HG03135 (cell line): ENCODE measurements around the gene BUB1B.
"Not testable (repeated sequence)": the region's sequence is repeated elsewhere in the genome, so short reads cannot be mapped to it uniquely, and the experiment has no call there.

ENCODE experiments used
- ATAC-seq: cut with Tn5 transposase; IDR thresholded peaks from one replicate; pipeline ENCODE4 v1.9.1; 2021; ENCODE audit warnings: mild to moderate bottlenecking, moderate library complexity; ENCODE audit not compliant: unreplicated experiment

The BUB1B gene

DNA sequence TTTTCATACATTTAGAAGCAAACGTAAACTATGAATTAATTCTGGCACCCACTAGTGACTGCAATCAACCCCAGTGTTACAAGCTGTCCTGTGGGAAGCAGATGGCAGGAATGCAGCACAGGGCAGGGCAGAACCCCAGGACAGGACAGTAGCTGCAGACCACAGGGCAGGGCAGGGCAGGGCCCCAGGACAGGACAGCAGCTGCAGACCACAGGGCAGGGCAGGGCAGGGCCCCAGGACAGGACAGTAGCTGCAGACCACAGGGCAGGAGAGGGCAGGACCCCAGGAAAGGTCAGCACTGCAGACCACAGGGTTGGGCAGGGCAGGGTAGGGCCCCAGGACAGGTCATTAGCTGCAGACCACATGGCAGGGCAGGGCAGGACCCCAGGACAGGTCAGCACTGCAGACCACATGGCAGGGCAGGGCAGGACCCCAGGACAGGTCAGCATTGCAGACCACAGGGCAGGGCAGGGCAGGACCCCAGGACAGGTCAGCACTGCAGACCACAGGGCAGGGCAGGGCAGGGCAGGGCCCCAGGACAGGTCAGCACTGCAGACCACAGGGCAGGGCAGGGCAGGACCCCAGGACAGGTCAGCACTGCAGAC, 24.9 kb upstream of the BUB1B start:
- ATAC-seq, result not testable (repeated sequence)

DNA sequence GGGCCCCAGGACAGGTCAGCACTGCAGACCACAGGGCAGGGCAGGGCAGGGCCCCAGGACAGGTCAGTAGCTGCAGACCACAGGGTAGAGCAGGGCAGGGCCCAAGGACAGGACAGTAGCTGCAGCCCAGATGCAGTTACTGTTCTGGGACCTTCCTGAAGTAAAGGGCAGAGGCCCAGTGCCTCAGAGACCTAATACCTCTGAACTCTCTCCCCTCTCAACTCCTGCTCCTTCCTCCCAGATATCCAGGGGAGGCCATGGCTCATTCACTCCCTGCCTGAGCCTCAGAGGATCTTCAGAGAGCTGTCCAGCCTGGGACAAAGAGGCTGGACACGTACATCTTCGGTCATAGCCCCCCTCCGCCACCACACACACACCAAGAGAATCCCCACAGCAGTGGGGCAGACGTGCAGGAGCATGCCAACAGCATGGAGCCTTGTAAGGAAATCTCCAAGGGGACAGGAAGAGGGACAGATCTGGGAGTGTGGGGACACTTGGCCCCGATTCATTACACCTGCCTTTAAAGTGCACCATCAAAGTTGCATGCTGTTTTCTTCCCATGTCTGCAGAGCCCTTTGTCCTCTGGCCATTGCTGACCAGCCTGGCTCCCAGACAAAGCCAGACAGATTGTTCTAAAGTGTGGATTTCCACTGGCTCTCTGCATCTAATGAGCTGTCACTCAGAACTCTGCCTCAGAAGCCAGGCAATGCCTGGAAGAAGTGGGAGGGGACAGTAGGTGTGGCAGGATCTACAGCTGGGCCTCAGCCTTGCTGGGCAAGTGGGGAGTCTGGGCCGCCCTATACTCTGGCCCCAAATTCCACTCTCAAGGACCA, 24.2 kb upstream of the BUB1B start:
- ATAC-seq, result no peak

DNA sequence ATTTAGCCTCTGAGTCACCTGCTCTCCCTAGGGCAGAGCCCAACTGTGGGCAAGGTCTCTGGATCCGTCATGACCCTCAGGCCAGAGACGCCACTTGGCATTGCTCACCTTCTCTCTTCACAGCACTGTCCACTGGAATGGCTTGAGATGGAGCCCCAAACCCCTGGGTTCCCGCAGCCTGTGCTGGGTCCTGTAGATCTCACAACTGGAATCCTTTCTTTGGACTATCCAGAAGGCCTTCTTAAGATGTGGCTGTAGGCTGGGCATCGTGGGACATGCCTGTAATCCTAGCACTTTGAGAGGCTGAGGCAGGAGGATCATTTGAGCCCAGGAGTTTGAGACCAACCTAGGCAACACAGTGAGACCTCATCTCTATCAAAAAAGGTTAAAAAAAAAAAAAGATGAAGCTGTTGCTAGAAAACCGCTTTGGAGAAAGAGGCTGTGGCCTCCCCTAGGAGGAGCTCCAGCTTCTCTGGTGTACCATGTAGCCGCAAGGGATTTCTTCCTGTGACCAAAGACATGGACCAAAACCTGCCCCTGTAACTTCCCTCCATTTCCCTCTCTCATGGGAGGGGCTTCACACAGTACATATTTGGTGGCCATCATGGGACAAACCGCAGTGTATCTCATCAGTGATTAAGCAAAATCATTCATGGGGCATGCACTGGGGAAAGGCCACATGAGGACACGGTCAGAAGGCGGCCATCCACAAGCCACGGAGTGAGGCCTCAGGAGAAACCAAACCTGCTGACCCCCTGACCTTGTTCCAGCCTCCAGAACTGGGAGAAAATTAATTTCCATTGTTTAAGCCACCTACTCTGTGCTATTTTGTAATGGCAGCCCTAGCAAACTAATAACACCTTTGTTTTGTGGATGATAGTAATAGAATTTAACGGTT, 23.3 kb upstream of the BUB1B start:
- ATAC-seq, result no peak

DNA sequence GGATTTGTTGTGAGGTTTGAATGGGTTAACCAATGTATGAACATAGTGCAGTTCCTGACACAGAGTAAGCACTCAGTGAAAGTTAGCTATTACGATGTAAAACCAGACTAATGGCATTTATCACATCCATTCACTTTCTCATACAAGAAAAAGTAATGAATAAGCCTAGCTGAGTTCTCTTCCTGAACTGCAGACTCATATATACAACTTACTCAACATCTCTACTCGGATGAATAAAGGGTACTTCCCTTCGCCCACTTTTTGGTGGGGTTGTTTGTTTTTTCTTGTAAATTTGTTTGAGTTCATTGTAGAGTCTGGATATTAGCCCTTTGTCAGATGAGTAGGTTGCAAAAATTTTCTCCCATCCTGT, 22.7 kb upstream of the BUB1B start:
- not testable (repeated sequence) for ATAC-seq

DNA sequence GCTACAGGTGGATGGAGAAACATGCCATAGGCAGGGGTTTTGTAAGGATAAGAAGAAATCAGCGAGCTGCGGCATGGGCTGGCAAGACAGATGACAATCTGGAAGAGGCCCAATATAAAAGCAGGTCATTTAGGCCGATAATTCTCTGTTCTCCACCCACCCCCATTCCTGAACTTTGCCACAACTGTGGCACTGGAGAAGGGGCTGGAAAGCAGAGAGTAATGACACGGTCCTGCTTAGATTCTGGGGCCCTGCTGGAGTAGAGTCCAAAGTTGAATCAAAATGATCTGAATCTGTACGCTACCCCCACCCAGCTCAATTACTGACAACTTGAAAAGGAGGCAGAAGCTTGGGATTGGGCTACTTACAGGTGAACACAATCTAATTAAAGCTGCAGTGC, 18.4 kb upstream of the BUB1B start:
- no peak for ATAC-seq

DNA sequence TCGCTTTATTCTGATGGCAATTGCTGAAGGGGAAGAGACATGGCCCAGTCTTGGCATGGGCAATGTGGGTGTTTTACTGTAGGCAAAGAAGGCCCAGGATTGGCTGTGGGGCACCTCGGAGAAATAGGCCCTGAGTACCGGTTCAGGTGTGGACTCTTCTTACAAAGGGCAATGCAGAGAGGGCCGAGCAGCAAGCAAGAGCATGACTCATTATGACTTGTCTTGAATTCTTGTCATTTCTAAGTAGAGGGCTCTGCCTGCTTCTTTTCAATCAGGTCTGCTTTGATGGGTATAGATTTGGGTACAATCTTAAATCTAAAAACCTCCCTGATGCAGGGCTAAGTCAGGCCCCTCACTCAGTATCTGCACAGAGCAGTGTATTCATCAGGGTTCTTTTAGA, 14.8 kb upstream of the BUB1B start:
- ATAC-seq, result no peak

DNA sequence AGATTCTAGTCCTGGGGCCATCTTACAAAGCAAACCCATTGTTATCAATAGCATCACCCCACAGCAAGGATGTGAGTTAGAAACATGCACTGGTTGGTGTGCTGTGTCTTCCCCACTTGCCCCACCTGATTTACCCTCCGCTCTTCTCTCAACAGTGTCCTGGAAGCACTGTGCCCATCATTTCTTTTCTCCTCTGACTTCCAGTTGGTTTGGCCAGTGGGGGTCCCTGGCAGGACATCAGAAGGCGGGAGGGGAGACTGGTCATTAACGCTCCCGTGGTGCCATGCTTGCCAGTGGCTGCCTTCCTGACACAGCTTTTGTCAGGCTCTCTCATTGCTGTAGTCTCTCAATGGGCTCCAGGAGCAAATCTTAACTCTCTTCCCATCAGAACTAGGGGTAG, 11.5 kb upstream of the BUB1B start:
- no peak for ATAC-seq

DNA sequence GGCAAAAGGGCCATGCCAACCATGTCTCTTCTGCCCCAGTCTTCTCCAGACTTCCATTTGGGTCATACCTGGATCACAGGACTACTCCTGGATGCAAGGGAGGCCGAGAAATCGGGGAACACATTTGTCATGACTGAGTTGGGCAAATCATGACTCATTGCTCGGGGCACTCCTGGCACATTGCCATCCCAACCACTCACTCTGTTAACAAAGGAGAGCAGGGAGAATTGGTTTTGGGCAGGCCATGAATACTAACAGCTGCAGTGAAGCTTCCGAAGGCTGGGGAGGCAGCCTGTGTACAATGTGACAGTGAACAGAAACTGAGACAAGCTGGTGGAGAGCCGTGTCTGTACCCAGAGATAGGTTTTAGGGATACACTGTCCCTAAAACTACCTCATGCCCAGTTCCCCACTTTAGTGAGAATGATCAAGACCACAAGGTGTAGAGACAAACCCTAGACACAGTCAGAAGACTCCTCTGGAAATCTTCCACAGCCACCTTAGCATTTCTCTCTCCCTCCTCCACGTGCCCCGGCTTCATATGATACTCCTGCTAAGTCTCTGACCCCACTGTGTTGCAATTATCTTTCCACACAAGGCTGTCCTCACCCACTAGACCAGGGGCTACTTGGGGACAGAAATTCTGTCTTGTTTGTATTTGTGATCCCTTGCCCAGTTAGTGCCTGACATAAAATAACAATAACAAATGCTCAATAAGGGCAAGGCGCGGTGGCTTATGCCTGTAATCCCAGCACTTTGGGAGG, 10.5 kb upstream of the BUB1B start:
- no peak for ATAC-seq

DNA sequence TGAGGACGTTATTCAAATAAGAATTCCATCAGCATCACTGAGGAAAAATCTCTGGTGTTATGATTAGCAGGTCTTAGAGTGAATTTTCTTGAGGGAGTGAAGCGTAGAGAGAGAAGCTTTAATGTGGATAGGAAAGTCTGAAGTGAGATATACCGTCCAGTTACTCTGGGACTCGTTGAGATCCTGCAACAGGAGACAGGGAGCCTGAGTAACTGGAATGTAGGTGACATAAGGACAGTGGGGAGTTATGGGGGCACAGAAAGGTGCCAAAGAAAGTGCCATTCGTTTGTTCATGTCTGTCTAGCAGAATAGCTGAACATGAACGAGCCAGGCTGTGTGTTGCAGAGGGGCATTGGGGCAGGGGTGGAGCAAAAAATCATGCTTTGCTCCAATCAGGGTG, 9.4 kb upstream of the BUB1B start:
- ATAC-seq, result no peak

DNA sequence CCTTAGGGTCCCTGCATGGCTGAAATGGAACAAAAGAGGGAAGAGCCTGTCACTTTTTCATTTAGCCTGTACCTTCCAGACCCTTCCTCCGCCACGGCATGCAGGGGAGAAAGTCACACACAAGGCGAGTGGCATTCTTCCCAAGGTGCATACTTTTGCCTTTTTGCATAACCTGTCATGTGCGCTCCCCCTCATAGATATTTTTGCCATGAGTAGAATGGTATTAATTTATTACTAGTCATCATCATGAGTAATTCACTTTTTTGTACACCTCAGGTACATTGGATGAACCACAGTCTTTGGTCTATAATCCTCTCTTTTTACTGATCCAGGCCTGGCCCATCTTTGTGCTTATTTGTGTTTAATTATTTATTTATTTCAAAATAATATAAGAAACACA, 8.9 kb upstream of the BUB1B start:
- no peak for ATAC-seq

DNA sequence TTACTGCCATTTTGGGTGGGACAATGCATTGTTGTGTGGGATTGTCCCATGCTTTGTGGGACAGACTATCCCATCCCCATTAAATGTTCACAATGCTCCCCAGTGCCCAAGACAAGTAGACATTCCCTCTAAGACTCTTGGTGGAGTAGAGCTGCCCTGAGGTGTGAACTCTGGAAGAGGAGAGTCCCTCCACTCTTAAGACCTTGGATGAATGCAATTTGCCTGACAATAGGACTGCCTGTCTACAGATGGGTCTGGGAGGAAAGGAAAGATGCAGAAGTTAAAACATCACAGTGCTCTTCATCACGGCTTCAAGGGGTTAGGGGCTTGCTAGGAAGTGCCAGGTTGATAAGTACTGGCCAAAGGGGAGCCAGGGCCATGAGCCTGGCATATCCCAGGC, 6.0 kb upstream of the BUB1B start:
- ATAC-seq, result not testable (repeated sequence)

DNA sequence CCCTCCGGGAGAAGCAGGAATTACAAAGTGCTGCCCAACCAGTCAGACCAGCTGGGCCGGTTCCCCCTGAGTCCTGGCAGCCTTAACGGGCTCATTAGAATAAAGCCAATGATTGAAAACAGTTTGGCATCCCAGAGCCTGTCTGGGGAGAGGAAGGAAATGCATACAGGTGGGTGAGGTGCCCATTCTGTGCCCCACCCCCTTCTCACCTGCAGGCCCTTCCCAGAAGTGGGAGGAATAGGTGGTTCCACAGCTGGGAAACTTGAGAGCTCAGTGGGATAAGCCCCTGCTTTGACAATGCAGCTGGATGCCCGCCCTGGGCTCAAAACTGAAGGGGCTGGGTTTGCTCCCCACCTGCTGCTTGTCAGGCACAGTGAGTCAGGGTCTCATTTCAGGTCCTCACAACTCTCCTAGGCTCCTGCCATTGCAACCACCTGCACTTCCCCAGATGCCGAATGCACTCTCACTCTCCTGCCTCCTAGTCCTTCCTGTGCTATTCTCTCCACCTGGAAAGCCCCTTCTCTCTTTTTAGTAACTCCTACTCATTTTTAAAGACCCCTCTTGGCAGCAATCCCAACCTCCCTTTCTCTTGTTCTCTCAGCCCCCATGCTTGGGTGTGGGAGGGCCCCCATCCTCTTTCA, 5.5 kb upstream of the BUB1B start:
- no peak for ATAC-seq

DNA sequence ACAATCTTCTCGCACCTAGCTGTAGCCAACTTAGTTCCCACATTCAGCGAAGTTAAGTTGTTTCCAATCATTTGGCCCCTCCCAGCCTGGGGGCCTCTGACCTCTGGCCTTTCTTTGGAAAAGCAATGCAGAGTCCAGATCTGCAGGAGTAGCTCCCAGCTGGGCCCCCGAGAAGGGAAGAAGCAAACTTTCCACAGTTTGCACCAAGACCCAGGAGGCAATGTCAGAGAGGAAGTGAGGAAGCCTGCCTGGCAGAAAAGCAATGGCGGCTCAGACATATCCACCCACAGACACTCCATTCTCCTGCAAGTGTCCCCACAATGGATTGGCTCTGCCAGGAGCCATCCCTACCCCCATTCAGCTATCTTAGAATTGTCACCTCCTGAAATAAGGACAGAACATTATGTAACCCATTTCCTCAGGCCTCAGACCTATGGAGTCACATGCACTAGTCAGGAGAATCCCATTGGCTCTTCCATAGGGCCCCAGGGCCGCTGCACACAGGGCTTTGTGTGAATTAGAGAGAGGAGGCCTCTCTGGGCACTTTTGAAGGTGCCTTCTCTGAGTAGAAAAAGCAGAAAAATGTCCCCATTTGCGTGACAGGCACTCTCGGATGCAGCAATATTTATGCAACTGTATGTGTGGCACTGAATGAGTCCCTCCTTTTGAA, 3.0 kb upstream of the BUB1B start:
- ATAC-seq, result no peak

DNA sequence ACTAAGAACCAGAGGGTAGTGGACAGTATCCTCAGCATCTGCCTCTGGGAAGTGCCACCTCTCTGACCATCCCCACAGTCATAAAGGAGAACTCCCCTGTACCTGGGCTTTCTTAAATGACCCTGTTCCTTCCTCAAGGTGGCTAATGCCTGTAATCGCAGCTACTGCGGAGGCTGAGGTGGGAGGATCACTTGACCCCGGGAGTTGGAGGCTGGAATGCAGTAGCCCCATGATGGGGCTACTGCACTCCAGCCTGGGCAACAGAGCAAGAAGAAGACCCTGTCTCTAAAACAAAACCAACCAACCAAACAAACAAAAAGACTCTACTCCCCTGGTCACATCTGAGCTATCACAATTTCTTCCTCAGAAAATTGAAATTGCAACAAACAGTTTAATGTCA, 848 bp upstream of the BUB1B start:
- ATAC-seq, result no peak

DNA sequence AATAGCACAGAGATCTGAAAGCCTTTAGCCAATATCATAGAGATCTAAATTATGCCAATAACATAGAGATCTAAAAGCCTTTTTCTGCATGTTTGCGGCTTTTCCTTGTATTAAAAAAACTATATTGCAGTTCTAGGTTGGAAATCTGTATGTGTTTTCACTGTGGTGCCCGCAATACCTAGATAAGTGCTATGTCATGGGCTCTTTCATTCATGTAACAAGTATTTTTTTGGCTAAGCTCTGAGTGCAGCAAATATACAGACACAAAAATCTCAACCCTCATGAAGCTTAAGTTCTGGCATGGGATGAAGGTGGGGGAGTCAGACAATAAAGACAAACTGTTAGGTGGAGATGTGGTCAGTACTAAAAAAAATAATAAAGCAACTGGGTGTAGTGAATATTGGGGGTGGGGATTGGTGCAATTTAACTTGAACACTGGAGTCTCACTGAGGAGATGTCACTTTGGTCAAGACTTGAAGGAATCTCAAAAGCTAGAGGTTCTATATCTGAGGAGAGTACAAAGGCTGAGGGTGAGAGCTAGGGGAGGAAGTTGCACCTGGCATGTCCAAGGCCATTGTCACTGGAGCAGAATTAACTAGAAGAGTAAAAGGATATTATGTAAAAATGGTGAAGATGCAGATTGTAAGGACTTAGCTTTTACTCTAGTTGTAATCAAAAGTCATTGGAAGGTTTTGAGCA, 973 bp downstream of the BUB1B start:
- no peak for ATAC-seq

DNA sequence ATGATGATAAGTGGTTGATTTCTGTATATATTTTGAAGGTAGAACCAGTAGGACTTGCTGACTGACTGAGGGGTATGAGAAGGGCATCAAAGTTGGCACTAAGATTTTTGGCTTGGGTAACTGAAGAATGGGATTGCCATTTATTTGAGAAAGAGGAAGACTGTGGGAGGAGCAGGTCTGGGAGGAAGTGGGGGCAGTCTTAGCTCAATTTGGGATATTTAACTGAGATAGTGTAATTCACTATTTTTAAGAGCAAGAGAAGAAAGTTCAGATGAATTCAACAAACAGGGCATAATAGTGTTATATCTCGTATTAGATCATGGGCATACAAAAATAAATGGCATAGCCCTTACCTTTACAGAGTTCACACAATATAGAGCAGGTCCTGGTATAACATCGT, 1.7 kb downstream of the BUB1B start:
- ATAC-seq, result no peak

DNA sequence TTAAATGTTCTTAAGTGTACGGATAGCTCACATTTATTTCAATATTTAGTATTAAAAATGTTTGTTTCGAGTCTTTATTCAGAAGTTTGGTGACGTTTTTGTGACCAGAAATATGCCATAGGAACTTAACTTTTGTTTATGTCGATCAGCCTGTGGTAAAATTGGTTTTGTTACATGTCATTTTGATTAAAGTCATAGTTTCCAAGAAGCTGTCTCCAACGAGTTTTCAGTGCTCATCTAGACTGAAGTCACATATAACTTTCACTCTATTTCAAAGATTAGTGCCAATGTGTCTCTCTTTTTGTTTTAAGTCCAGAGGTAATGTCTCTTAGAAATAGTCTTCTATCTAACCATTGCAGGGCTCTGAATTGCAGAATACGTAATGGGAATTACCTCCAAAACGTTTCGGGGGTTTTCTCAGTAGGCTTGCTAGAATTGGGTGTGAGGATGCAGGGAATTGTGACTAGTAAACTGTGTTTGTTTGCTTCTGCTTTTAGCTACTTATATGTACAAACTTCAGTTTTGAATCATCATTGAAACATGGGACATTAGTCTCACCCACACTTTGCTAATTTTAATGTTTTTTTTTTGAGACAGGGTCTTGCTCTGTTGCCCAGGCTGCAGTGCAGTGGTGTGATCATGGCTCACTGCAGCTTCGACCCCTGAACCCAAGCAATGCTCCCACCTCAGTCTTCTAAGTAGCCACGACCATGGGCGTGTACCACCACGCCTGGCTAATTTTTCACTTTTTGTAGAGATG, 3.0 kb downstream of the BUB1B start:
- ATAC-seq, result no peak

DNA sequence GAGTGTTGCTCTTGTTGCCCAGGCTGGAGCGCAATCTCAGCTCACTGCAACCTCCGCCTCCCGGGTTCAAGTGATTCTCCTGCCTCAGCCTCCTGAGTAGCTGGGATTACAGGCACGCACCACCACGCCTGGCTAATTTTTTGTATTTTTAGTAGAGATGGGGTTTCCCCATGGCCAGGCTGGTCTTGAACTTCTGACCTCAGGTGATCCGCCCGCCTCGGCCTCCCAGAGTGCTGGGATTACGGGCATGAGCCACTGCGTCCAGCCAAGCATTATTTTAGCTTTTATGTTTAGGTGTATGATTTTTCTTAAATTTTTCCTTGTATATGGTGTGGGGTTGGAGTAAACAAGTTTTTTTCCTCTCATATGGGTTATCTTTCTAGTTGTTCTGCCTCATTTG, 6.5 kb downstream of the BUB1B start:
- not testable (repeated sequence) for ATAC-seq

DNA sequence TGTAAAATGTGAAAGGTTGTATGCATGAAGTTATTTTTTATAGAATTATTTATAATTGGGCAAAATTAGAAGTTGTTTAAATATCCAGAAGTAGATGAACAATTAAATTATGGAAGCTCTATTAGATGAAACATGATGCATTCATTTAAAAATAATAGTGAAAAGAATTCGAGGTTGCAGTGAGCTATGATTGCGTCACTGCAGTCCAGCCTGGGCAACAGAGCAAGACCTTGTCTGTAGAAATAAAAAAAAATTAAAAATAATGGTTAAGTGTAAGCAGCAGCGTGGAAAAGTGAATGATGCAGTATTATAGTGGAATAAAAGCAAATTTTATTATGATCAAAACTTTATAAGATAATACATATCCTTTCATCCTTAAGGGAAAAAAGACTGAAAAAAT, 14.3 kb downstream of the BUB1B start:
- ATAC-seq, result no peak
